MM.1S (cell line): ENCODE data around the gene PAQR5.

Experiments
- CTCF ChIP-seq: fragments of 300-600 bp; sonication (generic); IDR thresholded peaks from 2 replicates; pipeline ENCODE4 v1.5.1; 2016; ENCODE audit warnings: antibody characterized with exemption, low read length, mixed read lengths
- EZH2 ChIP-seq: fragments of 300-600 bp; sonication (generic); optimal IDR thresholded peaks from 2 replicates; pipeline ENCODE3; 2017; ENCODE audit warnings: low read depth, mild to moderate bottlenecking, antibody characterized with exemption, low read length, mixed read lengths
- EZH2phosphoT487 ChIP-seq: fragments of 300-600 bp; sonication (generic); IDR thresholded peaks from 2 replicates; pipeline ENCODE4 v1.6.1; 2018; ENCODE audit warnings: antibody characterized with exemption, low read length

- TF ChIP-seq EZH2 = no peak
- TF ChIP-seq CTCF = no peak
- TF ChIP-seq EZH2phosphoT487 = no peak
Observed at GRCh38 chr15:69433831-69434230, 135.1 kb downstream of the PAQR5 start.
